NB4 (cell line): ENCODE results near the gene AKR7A2.

Experiments
- MAX ChIP-seq: IDR thresholded peaks from 2 replicates; pipeline ENCODE4 v1.6.1; 2011; ENCODE audit warnings: low read depth, low read length
- MYC ChIP-seq: IDR thresholded peaks from 2 replicates; pipeline ENCODE4 v1.6.1; 2011; ENCODE audit warnings: low read depth, low read length
- POLR2A ChIP-seq: IDR thresholded peaks from 2 replicates; pipeline ENCODE4 v1.6.1; 2011; ENCODE audit warnings: mild to moderate bottlenecking; ENCODE audit not compliant: insufficient read length; ENCODE audit errors: extremely low read depth
- TF ChIP-seq, protein P1 (sequence below): IDR thresholded peaks from one replicate; pipeline ENCODE4 v1.5.1; 2012; ENCODE audit warnings: low read depth, low read length

- TF ChIP-seq, protein P1, sequence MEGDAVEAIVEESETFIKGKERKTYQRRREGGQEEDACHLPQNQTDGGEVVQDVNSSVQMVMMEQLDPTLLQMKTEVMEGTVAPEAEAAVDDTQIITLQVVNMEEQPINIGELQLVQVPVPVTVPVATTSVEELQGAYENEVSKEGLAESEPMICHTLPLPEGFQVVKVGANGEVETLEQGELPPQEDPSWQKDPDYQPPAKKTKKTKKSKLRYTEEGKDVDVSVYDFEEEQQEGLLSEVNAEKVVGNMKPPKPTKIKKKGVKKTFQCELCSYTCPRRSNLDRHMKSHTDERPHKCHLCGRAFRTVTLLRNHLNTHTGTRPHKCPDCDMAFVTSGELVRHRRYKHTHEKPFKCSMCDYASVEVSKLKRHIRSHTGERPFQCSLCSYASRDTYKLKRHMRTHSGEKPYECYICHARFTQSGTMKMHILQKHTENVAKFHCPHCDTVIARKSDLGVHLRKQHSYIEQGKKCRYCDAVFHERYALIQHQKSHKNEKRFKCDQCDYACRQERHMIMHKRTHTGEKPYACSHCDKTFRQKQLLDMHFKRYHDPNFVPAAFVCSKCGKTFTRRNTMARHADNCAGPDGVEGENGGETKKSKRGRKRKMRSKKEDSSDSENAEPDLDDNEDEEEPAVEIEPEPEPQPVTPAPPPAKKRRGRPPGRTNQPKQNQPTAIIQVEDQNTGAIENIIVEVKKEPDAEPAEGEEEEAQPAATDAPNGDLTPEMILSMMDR: no peak
- no peak for TF ChIP-seq POLR2A
- no peak for TF ChIP-seq MYC
- TF ChIP-seq MAX: no peak
These were observed 53.6 kb downstream of the AKR7A2 start for GRCh38 chr1:19258353-19258752.
